ENCODE data around the gene BMPER. TPM values are rescaled to one million over a fixed set of nuclear protein-coding genes. Genes with fewer than 3 reads are reported as not detected.

Gene BMPER
- total and polyA plus RNA-seq, 2 of the 8 experiments (the other 6 are each of a cell fraction or from before 2014, with no cell fraction given): 0.33 to 0.69 TPM

- POLR2A ChIA-PET (ENCODE audit: partially characterized antibody): interaction anchor here (0.6 to 1.2 kb wide), 3 partner anchors 8 to 83 kb away, joined by 3 to 6 read pairs (median 4); no protein-coding TSS in a partner anchor
- Histone ChIP-seq H2AFZ (ENCODE audit: low read length) (no peak overlapping the region), H2BK20ac (ENCODE audit: low read length) (no peak overlapping the region), H3K79me2 (ENCODE audit: control insufficient read depth in 1 of 2, insufficient read depth in 2 of 2, low read length in 2 of 2) (no peaks in the 10 kb centered on the region), H3K79me1 (ENCODE audit: low read depth, low read length) (no peaks in the 10 kb centered on the region), H3K4me3 (ENCODE audit: extremely low read depth in 1 of 4, insufficient read depth in 2 of 4, low read depth in 3 of 4, low read length in 4 of 4) (no peak overlapping the region), H3K27me3 (replicated peaks in 1 of 4; ENCODE audit: control insufficient read depth in 3 of 4, extremely low read depth in 1 of 4, insufficient read depth in 3 of 4, low read length in 3 of 4) (no peaks in the 10 kb centered on the region), H3K56ac (replicated peaks; ENCODE audit: insufficient read length, low read depth, low read length) (no peak overlapping the region), H2BK12ac (ENCODE audit: low read depth, low read length) (no peak overlapping the region), H4K5ac (ENCODE audit: insufficient read length, low read depth, low read length) (no peak overlapping the region), H3K9ac (replicated peaks in 1 of 4; ENCODE audit: extremely low read depth in 1 of 4, low read depth in 3 of 4, low read length in 3 of 4) (no peak overlapping the region), H4K8ac (ENCODE audit: extremely low read depth, insufficient read depth, low read length) (no peak overlapping the region), H2BK5ac (ENCODE audit: low read depth, low read length) (no peak overlapping the region), H2BK15ac (ENCODE audit: low read length) (no peak overlapping the region), H3K27ac (ENCODE audit: low read depth, low read length) (no peak overlapping the region), H3K14ac (ENCODE audit: insufficient read length) (no peak overlapping the region), H3K23me2 (ENCODE audit: low read depth, low read length) (no peaks in the 10 kb centered on the region), H2AK5ac (ENCODE audit: low read depth, low read length) (no peak overlapping the region), H3K18ac (ENCODE audit: extremely low read depth, low read length) (no peak overlapping the region), H2BK120ac (replicated peaks; ENCODE audit: low read depth, low read length) (no peak overlapping the region), H3K23ac (ENCODE audit: insufficient read length) (no peak overlapping the region), H3K4me1 (replicated peaks in 1 of 4; ENCODE audit: control insufficient read depth in 3 of 4, insufficient read depth in 4 of 4, low read length in 3 of 4) (no peaks in the 10 kb centered on the region), H3K36me3 (ENCODE audit: control insufficient read depth in 2 of 4, insufficient read depth in 4 of 4, low read length in 3 of 4) (no peaks in the 10 kb centered on the region), H3K9me3 (ENCODE audit: insufficient read depth in 2 of 2, low read depth in 1 of 2, low read length in 1 of 2) (no peaks in the 10 kb centered on the region), H4K91ac (replicated peaks; ENCODE audit: insufficient read length, low read length) (no peak overlapping the region), H4K20me1 (replicated peaks in 1 of 2; ENCODE audit: control insufficient read depth in 1 of 2, insufficient read depth in 2 of 2, low read length in 2 of 2) (no peaks in the 10 kb centered on the region), H3K4ac (replicated peaks; ENCODE audit: insufficient read length, low read depth, low read length) (no peak overlapping the region), H3K4me2 (ENCODE audit: insufficient read depth in 1 of 2, low read depth in 2 of 2, low read length in 2 of 2) (no peak overlapping the region)
- CTCF ChIA-PET (ENCODE audit: partially characterized antibody): interaction anchor here (0.5 to 7.0 kb wide), 58 partner anchors 9 to 1865 kb away, joined by 3 to 111 read pairs (median 4); no protein-coding TSS in a partner anchor
- FAIRE-seq: peak; percentile 13
- DNase-seq (ENCODE audit: low read depth in 1 of 2, low spot score in 2 of 2): no peak
- WGBS, 2 experiments (ENCODE audit: extremely low coverage in 1 of 2, insufficient coverage in 1 of 2, insufficient read length in 1 of 2, insufficient replicate concordance in 2 of 2, low coverage in 1 of 2, low lambda C conversion rate in 2 of 2, missing lambda C conversion rate in 1 of 2): 76% methylated on average over 2 of the region's 2 CpGs; no CpG with 5 or more reads in 1 of the 2 experiments
- no peak for TF ChIP-seq ZNF274 (IDR thresholded peaks at IDR 0.05; ENCODE audit: borderline replicate concordance, extremely low read depth, low read length)
- no peak for TF ChIP-seq TAF7 (optimal IDR thresholded peaks at IDR 0.05; ENCODE audit: borderline replicate concordance, low read depth, low read length)
- TF ChIP-seq CBX8 (IDR thresholded peaks at IDR 0.05; ENCODE audit: borderline replicate concordance, low read depth, low read length): no peak
- TF ChIP-seq EZH2 (IDR thresholded peaks at IDR 0.05; ENCODE audit: low read depth, low read length, severe bottlenecking): no peak
- peak; percentile 80 to 86 for TF ChIP-seq RAD21 (IDR thresholded peaks at IDR 0.05 in 1 of 2, conservative IDR thresholded peaks at IDR 0.05 in 1 of 2; ENCODE audit: low read depth in 2 of 2, low read length in 2 of 2)
- no peak for TF ChIP-seq KDM1A (IDR thresholded peaks at IDR 0.05; ENCODE audit: borderline replicate concordance, low read length)
- TF ChIP-seq SIX5 (IDR thresholded peaks at IDR 0.05; ENCODE audit: low read depth, low read length): no peak
- no peak for TF ChIP-seq MAFK (IDR thresholded peaks at IDR 0.05; ENCODE audit: low read depth, low read length)
- TF ChIP-seq HDAC2 (IDR thresholded peaks at IDR 0.05; ENCODE audit: borderline replicate concordance in 1 of 2, low read depth in 2 of 2, low read length in 2 of 2): no peak
- no peak for TF ChIP-seq KDM5A (IDR thresholded peaks at IDR 0.05; ENCODE audit: low read length)
- no peak for TF ChIP-seq POU5F1 (IDR thresholded peaks at IDR 0.05; ENCODE audit: low read depth, low read length)
- no peak for TF ChIP-seq YY1 (IDR thresholded peaks at IDR 0.05; ENCODE audit: low read depth, low read length)
Measured at GRCh38 chr7:33982425-33982786, 77.1 kb downstream of the BMPER start.

Measured in H1 (cell line).